T-helper 2 cell treated with Interferon-gamma antibody and Interleukin-4, amounts not matched to agents 100 ng/mL and 5 ng/mL, for 36 hours (primary cell): ENCODE measurements around the gene PWWP2B. TPM values are rescaled to one million over a fixed set of nuclear protein-coding genes. Genes with fewer than 3 reads are reported as not detected.
"Not testable (repeated sequence)": the region's sequence is repeated elsewhere in the genome, so short reads cannot be mapped to it uniquely, and the experiment has no call there.

Experiments
- intact Hi-C: fragments of 100-400 bp; cut with micrococcal nuclease; formaldehyde crosslinking; loops from one replicate; pipeline ENCODE4 v1.15.1; 2023
- total RNA-seq: library from RNA; stranded (reverse); gene quantifications from 2 replicates; pipeline ENCODE4 v1.2.3, GENCODE V29; 2022

Gene PWWP2B
- total RNA-seq, 1 donor from 2014 or later: 5.9 TPM

DNA sequence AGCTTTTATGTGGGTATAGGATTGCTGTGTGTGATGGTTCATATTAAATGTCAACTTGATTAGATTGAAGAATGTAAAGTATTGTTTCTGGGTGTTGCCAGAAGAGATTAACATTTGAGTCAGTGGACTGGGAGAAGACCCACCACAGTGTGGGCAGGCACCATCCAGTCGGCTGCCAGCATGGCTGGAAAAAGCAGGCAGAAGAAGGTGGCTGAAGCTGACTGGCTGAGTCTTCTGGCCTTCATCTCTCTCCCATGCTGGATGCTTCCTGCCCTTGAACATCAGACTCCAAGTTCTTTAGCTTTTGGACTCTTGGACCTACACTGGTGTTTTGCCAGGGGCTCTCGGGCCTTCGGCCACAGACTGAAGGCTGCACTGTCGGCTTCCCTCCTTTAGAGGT, 16.0 kb upstream of the PWWP2B start:
- intact Hi-C loops: not testable (repeated sequence)

DNA sequence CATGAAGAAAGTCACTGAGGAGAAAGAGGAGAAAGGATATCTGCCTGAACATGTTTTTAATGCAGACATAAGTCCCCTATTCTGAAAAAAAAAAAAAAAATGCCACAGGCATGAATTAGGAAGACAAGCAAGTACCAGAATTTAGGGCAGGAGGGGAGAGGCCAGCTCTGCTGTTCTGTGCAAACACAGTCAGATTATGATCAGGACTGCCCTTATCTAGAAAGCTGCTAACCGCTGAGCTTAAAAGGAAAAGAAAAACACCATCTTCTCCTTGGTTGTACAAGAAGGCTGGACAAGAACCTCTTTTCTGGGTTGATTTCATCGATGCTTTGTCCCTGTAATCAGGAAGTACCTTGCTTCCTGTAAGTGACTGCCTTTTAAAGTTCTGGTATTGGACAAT, 15.3 kb upstream of the PWWP2B start:
- intact Hi-C loops: no loop called here

DNA sequence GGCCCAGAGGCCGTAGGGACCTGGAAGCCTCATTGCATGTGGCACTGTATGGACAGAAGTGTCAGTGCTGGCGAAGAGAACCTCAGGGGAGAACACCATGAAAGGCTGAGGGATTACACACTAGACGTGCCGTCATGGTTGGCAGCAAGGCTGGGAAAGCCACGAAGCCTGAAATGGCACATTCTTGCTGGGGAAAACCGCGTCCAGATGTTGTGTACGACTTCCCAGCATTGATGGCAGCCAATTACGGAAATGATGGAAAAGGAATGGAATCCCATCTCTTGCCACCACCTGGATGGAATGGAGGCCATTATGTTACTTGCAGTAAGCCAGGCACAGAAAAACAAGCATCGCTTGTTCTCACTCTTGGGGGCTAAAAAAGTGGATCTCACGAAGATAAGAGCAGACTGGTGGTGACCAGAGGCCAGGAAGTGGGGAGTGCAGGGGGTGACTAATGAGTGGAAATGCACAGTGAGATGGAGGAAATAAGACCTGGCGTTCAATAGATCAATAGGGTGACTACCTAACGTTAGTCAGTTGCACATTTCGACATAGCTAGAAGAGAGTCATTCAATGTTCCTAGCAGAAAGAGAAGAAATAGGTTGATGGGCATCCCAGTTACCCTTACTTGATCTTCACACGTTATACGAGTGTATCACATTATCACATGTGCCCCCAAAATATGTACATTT, 14.6 kb upstream of the PWWP2B start:
- intact Hi-C loops: no loop called here

DNA sequence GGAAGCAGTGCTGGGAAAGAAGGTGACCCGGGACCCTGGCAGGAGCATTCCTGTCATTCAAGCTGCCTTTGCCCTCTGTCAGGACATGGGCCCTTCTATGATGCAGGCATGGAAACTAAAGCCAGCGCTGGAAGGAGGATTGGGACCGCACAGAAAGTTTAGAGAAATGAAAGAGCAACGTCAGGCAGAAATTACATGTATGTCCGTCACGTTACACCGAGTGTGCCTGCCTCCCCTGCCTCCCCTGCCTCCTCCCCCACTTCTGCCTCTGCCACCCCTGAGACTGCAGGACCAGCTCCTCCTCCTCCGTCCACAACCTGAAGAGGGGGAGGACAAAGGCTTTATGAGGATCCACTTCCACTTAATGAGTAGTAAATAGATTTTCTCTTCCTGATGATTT, 13.9 kb upstream of the PWWP2B start:
- intact Hi-C loops: no loop called here

DNA sequence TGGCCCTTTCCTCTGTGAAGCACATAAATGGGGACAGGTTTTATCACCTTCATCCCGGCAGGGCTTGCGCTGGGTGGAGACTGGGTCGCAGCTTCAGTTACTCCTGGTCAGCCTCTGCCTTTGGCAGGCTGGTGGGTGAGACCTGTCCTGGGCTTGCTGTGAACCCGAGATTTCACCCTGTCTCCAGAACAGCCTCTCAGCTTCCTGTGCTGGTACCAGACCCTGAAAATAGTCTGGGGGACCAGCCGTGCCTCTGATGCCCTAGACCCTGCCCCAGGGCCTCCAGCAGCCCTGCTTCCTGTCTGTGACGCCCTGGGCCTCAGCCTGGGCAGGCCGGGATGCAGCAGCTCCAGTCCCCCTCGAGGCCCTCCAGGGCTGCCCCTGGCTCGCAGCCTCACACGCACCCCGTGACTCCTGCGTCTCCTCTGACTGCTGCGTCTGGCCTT, 13.2 kb upstream of the PWWP2B start:
- intact Hi-C loops: no loop called here

DNA sequence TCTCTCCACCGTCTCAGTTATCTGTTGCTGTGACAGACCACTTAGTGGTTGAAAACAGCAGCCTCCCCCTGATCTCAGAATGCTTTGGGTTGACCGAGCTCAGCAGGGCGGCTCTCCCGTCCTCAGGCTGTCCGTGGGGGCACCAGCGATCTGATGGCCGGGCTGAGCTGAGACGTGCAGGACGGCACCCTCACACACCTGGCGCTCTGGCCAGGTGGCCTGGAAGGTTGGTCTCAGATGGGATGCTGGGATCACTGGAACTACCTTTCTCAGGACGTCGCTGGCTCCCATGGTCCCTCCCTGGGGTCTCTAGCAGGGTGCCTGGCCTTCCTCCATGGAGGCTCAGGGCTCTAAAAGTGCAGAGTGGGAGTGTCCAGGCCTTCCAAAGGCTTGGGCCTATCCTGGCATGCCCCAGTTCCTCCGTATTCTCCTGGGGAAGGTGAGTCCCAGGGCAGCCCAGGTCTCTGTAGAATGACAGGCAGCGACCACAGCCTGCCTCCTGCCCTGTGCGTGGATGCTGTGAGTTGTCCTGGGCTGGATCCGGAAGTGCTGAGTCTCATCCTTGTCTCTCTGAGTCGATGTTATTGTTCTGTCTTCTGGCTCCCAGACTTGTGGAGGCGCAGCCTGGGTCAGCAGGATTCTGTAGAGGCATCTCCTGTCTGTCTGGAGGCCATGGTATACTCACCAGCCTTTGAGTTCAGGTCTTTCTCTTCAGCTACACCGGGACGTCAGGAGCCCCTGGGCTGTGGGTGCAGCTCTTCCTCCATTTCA, 12.2 kb upstream of the PWWP2B start:
- intact Hi-C loops: no loop called here

DNA sequence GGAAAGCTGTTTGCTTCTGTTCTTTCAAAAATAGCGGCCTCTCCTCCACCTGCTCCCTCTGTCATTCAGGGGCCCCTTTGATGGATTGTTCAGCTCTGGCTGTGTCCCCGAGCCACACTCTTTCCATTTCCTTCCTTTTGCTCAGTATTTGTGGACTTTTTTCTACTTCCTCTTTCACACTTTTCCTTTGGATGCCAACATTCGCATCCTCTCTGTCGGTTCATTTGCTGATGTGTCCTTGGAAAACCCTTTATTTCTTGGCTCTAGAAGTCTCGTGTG, 11.7 kb upstream of the PWWP2B start:
- intact Hi-C loops: no loop called here

DNA sequence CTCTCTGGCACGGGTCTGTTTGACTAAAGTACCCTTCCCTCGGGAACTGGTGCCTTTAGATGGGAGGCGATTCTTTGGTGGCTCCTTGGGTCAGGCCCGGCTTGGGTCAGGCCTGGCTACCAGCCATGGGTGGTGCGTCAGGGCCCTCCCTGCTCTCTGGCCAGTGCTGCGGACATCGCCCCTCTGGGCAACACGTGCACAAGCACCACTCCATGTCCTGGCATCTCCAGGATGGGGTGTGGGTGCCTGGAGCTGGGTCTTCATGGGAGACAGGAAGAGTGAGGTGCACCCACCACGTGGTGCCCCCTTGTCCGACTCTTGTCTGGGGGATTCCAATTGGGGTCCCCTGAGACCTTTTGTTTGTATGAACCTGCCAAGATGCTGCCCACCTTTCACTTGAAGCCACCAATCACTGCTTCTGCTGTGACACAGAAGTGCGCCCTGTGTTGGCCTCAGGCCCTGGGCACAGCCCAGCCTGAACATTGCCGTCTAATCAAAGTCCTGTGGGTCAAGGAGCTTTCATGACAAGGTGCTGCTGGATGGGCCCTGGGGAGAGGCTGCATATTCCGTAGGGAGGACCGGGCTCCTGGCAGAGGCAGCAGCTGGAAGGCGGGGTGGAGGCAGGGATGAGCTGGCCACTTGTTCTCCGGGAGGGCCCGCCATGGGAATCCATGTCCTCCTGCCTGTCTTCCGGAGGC, 11.1 kb upstream of the PWWP2B start:
- intact Hi-C loops: no loop called here

DNA sequence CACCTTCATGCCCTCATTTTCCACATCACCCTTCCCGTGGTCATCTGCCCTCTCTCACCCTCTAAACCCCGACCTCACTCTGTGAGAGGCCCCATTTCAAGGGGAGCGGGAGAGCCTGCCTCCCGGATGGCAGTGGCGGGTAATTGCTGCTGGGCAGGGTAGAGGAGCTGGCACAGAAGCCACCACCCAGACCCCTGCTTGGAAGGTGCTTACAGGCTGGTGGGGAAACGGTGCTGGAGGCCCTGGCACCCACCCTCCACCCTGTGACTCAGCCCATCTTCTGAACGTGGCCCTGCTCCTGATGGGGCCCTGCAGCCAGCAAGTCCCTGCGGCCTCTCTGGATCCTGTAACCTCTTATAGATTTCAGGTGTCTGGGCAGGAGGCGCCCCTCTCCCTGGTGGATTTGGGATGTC, 10.6 kb upstream of the PWWP2B start:
- intact Hi-C loops: no loop called here

DNA sequence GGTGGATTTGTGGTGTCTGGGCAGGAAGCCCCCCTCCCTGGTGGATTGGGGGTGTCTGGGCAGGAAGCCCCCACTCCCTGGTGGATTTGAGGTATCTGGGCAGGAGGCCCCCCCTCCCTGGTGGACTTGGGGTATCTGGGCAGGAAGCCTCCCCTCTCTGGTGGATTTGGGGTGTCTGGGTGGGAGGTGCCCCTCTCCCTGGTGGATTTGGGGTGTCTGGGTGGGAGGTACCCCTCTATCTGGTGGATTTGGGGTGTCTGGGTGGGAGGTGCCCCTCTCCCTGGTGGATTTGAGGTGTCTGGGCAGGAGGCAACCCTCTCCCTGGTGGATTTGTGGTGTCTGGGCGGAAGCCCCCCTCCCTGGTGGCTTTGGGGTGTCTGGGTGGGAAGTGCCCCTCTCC, 10.1 kb upstream of the PWWP2B start:
- intact Hi-C loops: not testable (repeated sequence)

DNA sequence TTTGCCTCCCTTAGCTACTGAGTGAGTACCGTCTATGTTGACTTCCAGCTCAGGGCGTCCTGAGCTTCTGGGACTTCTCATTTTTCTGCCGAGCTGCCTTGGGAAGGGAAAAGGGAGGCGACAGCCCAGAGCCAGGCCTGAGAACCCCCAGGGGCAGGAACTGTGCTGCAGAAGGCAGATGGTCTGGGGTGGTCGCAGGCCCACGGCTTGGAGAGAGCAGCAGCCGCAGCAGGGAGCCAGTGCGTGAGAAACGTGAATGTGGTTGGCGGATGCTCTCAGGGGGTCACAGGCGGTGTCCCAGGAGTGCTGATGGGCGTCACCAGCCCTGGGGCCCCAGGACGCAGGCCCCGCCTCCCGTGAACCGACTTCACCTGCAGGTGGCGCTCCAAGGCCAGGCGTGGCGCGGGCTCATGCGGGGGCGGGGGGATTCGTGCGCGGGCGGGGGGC, 9.2 kb upstream of the PWWP2B start:
- intact Hi-C loops: loop anchor here (1.0 kb wide), 1 partner anchor 66 kb away; no protein-coding TSS in a partner anchor

DNA sequence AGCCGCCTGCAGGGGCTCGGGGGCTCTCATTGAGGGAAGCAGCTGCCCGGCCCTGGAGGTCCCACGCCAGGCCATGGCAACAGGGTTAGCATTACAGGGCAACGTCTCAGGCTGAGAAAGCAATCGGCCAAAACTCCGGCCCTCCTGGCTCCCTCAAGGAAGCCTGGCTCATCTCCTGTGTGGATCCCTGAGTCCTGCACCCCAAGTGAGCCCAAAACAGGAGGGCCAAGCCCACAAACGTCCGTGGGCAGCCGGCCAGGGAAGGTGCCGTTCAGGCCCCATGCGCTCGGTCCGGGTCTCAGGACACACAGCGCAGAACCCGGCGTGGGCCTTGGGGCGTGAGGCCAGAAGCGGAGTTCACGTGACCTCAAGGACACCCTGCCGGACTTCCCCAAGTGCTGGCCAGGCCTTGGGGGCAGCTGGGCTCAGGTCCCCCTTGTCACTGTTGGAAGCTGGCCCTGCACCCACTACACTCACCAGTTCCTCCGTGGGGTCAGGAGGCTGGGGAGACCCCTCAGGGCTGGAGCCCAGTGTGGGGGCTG, 8.0 kb upstream of the PWWP2B start:
- intact Hi-C loops: loop anchor here (1.0 kb wide), 1 partner anchor 64 kb away; no protein-coding TSS in a partner anchor

DNA sequence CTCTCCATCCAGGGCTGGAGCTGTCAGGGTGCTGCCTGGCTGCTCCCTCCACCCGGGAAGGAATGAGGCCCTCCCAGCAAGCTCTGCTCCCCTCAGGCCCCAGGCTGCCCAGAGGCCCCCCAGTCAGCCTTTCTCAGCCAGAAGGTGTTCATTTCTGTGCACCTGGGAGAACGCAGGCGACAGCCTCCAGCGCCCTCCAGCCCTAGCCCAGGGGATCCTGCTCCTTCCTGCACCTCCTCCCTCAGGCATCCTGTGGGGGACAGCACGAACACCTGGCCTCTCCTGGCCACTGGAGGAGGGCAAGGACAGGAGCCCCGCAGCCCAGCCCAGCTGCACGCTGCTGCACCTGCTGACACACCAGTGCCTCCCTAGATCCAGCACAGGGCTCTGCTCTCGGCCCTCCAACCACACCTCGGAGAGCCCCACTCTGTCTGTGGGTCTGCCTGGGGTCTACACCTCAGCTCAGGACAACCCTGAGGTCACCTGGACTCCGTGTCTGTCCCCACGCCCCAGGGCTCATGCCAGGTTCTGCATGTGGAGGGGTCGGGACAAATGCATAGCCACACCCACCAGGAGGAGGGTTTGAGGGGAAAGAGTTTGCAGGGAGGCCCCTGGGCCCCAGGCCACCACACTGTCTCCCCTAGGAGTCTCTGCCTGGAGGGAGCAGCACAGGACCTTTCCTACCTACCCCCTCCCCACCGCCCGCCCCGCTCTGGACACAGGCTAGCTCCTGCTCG, 7.4 kb upstream of the PWWP2B start:
- intact Hi-C loops: no loop called here

DNA sequence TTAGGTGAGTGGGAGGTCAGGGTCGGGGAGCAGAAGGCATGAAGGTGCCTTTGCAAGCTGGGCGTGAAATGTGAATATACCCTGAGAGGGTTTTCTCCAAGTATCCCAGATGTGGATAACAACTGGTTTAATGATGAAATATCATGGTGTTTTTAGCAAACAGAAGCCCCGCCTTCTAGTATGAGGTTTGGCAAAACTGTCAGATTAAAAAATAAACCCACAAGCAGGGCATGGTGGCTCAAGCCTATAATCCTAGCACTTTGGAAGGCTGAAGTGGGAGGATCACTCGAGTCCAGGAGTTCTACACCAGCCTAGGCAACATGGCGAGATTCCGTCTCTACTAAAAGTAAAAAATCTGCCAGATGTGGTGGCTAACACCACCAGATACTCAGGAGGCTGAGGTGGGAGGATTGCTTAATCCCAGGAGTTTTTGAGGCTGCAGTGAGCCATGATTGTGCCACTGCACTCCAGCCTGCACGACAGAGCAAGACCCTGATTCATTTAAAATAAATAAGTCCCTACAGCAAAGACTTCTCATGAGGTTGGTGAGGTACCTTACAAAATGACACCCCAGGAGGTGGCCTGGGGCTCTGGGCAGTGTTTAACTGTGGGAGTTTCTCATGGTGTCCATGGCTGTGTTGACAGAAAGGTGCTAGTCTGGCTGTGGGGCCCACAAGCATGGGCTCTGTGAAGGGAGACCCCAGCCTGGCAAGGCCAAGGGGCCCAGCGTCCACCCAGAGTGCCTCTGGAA, 6.7 kb upstream of the PWWP2B start:
- intact Hi-C loops: no loop called here

DNA sequence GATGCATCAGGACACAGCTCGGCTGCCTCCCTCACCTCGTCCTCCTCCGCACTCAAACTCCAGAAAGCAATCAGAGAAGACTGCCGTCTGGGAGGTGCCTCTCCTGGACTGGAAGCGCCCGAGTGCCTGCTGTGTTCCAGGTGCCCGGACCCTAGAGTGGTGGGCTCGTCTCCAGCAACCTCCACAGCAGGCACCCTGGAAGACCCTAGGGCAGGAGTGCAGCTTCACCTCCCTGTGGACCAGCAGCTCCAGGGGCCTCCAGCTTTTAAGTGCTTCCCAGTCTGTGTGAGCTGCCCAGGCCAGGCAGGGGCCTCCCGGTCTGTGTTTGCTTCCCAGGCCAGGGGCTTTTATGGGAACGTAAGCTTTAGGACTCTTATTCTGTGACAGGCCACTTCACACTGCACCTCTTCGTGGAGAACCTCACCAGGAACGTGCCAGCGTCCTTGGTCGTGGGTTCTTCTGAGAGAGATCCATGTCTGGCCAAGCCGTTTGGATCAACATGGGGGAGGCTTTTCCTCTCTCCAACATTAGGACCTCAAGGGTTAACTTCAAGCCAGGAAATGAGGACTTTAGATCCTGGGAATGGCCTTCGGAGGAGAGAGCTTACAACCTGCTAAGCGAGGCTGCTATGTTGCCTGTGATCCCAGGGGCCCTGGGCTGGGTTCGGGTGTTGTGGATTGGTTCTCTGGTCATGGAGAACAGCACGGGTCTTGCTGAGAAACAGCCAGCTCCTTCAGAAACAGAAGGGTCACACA, 5.9 kb upstream of the PWWP2B start:
- intact Hi-C loops: no loop called here

DNA sequence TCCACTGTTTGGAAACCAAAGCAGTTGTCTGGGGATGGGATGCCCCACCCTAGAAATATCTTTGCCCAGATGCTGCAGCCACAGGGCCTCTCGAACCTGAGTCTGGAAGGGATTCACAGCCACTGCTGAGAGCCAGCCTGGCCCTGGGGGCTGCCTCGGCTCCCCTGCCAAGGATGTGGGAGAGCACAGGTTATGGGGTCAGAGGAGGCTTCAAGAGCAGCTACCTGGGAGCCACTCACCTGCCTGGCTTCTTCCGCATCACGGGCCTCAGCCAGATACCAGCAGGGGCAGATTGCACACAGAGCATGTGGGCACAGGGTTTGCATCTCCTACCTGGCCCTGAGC, 5.4 kb upstream of the PWWP2B start:
- intact Hi-C loops: no loop called here

DNA sequence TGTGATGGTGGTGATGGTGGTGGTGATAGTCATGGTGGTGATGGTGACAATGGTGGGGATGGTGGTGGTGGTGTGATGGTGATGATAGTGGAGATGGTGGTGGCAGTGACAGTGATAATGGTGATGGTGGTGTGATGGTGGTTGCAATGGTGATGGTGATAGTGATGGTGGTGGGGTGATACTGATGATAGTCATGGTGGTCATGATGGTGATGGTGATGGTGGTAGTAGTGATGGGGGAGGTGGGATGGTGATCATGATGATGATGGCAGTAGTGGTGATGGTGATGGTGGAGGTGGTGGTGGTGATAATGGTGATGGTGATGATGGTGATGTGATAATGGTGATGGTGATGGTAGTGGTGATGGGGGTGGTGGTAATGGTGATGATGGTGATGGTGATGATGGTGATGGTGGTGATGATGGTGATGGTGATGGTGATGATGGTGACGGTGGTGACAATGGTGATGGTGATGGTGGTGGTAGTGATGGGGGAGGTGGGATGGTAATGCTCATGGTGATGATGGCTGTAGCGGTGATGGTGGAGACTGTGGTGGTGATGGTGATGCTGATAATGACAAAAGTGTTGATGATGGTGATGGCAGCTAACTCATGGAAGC, 4.7 kb upstream of the PWWP2B start:
- intact Hi-C loops: no loop called here

DNA sequence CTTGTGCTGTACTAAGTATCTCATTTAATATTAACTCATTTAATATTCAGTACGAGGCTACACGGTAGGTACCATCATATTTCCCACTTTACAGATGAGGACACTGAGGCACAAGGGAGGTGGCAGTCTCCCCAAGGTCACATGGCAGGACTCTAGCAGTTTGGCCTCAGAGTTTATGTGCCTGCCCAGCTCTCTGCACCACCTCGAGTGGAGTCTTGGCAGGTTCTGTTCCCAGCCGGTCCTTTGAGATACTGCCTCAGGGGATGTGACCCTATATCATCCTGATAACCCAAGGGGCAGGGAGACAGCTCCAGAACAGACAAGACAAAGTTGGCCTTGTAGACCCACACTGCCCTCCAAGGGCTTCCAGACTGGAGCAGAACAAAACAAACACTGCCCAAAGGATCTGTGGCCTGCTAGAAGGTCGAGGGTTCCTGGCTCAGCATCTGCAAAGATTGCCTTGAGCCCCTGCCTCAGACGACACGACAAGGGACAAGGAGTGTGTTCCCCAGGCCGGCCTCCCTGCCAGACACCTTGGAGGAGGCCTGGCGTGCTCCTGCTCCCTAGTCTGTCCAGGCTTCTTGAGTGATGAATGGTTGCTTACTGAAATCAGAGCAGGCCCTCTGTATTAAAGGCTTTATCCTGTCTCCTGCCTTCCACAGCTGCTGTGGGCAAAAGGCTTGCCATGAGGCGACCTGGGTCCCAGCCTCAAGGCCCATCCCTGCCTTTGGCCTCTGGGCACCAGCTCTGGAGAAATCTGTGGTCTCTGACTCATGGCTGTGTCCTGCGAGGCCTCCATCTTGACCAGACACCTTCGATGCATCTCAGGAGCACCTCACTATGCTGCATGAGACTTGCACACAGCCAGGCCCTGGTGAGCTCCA, 3.9 kb upstream of the PWWP2B start:
- intact Hi-C loops: no loop called here
